GM13976 (cell line): ENCODE data around the gene TLCD3B.

Source experiments
- DNase-seq: peaks from one replicate; pipeline ENCODE4 v3.0.0; 2012; ENCODE audit warnings: low spot score
- in situ Hi-C: fragments of 300-500 bp; cut with MboI; formaldehyde crosslinking; loops from one replicate; pipeline ENCODE4 v1.12.0; 2022; ENCODE audit warnings: low sequenced_read_pairs, mixed read lengths, inconsistent platforms; ENCODE audit not compliant: unreplicated experiment
- TF ChIP-seq, protein P1 (sequence below): IDR thresholded peaks from 2 replicates; pipeline ENCODE4 v1.5.1; 2012; ENCODE audit warnings: borderline replicate concordance, mild to moderate bottlenecking; ENCODE audit not compliant: insufficient read depth; ENCODE audit errors: extremely low read depth, missing control alignments, control extremely low read depth

The TLCD3B gene

DNA sequence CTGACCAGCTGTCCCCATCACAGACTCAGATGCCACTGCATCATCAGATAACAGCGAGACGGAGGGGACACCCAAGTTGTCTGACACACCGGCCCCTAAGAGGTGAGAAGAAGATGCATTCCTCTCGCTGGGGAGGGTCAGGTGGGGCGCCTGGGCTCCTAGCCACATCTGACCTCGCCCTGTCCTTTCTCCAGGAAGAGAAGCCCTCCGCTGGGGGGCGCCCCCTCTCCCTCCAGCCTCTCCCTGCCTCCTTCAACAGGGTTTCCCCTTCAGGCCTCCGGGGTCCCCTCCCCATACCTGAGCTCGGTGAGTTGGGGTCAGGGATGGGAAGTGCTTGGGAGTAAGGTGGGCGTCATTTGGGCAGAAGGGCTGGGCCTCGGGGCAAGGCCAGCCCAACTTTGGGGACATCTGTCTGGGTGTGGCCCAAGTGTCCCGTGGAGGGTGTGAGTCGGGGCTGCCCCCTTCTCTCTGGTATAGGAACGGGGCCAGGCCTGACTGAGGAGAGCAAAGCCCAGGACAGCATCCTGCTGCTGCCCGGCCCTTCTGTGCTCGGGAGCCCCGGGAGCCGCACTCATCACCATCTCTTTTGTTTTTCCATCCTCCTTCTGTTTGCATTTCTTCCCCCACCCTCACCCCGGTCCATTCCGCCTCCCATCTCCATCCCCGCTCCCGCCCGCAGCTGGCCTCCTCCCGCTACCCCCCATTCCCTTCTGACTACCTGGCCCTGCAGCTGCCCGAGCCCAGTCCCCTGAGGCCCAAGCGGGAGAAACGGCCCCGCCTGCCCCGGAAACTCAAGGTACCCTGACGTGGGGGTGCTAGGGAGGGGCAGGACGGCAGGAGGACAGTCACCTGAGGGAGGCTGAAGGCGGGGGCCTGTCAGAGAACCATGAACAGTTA lies 30.1 kb downstream of the TLCD3B start:
- TF ChIP-seq, protein P1, sequence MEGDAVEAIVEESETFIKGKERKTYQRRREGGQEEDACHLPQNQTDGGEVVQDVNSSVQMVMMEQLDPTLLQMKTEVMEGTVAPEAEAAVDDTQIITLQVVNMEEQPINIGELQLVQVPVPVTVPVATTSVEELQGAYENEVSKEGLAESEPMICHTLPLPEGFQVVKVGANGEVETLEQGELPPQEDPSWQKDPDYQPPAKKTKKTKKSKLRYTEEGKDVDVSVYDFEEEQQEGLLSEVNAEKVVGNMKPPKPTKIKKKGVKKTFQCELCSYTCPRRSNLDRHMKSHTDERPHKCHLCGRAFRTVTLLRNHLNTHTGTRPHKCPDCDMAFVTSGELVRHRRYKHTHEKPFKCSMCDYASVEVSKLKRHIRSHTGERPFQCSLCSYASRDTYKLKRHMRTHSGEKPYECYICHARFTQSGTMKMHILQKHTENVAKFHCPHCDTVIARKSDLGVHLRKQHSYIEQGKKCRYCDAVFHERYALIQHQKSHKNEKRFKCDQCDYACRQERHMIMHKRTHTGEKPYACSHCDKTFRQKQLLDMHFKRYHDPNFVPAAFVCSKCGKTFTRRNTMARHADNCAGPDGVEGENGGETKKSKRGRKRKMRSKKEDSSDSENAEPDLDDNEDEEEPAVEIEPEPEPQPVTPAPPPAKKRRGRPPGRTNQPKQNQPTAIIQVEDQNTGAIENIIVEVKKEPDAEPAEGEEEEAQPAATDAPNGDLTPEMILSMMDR = no peak
- in situ Hi-C loops = loop anchor here (25.0 kb wide), 1 partner anchor 314 kb away; the partner anchor contains the start of gene QPRT
- no peak for DNase-seq

DNA sequence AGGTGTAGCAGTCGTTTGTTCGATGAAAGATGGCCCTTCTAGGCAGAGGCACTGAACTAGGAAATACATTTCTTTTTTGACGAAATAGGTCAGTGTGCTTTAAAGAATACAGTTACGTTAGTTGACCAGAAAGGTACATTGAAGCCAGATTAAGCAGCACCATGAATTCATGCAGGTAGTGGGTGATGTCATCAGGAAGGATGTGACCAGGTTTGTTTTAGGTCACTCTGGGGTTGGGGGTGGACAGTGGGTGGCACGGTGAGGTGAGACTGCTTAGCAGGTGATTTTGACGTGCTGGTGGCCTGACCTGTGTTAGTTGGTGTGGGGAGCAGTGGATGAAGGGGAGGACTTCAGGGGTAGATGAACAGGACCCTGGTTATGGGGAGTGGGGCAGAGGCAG lies 31.5 kb downstream of the TLCD3B start:
- in situ Hi-C loops = loop anchor here (25.0 kb wide), 1 partner anchor 312 kb away; the partner anchor contains the start of gene QPRT
- no peak for DNase-seq
- TF ChIP-seq, protein P1 = no peak

DNA sequence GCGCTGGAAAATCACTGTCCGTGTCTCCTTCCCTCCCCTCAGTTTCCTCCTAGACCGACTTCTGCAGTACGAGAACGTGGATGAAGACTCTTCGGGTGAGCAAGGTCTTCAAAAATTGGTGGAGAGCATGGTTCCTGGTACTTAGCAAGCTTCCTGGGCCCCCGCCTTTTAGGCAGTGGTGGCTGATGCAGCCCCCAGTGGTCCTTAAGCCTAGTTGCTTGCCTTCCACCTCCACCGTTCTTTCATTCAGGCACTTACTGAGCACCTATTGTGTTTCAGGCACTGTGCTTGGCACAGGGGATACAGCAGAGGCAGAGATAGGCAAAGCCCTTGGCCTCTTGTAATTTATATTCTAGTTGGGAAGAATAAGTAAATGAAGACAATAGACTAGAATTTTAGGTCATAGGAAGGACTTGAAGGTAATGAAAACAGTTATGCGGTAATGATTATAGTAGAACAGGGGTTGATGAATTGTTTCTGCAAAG lies 34.3 kb downstream of the TLCD3B start:
- TF ChIP-seq, protein P1 = no peak
- DNase-seq = no peak
- in situ Hi-C loops = no loop called here

DNA sequence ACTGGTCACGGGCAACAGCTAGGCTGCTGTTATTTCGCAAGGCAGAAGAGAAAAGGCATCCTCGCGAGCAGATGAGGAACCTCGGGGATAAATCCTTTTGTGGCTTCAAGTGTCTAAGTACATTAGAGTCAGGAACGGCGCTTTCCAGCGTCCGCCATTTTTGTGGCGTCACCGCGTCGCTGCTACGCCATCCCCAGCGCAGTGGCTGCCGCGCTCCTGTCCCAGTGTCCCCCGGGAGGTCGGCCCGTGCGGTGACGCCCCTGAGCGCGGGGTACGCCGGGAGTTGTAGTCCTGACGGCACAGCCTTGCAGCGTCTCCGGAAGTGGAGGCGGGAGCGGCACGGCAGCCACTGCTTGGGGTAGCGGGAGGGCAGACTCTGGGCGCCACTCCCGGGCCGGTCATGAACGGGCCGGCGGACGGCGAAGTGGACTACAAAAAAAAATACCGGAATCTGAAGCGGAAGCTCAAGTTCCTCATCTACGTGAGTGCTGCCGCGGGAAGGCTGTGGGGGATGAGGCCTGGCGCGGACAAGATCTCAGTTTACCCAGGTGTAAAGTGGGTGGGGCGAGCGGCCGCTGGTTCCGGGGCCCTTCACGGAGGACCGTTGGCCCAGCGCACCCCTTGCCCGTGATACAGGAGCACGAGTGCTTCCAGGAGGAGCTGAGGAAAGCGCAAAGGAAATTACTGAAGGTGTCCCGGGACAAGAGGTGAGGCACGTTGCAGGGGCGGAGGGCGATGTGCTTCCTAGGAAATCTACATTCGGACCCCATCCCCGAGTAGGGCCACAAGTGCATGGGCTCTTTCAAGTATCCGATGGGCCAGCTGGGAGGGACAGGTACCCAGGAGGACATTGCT lies 34.9 kb downstream of the TLCD3B start, which contains the start of gene INO80E:
Gene INO80E (plus strand): TSS at position 331 of the 855 bp plus-strand sequence. CDS start 70 bp downstream, at position 401.
- TF ChIP-seq, protein P1 = no peak
- in situ Hi-C loops = no loop called here
- DNase-seq = peak; percentile 100

DNA sequence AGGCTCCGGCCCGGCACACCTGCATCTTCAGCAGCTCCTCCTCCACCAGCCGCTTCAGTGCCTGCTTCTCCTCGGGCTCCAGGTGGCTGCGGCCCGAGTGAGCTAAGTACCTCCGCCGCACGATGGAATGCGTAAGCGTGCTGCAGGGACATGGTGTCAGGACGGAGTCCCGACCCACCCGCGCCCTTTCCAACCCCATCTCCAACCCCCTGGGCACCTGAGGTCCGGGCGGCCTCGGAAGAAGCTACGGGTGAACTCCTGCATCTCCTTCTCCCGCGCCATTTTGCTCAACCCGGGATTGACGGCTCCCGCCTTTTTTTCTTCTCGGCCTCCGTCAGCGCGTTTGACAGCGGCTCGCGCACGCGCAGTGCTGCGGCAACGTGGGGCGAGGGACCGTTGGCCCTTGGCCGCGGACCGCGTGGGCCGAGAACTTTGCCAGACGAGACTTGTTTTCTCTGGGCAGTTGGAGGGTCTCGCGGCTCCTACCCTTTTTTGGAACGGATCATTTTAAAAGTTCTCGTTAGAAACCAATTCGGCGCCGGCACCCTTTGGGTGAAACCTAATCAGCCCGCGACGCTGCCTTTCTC lies 35.7 kb downstream of the TLCD3B start, which contains the start of gene HIRIP3:
Gene HIRIP3 (minus strand): TSS at position 294 of the 587 bp plus-strand sequence. CDS start 12 bp downstream, at position 282.
- TF ChIP-seq, protein P1 = no peak

More for the DNA sequence above, 35.7 kb downstream of the TLCD3B start, which contains the start of gene HIRIP3:
- DNase-seq = peak; percentile 93
- in situ Hi-C loops = no loop called here
